Measurements from ENCODE around the gene SZT2. TPM values are rescaled to one million over a fixed set of nuclear protein-coding genes. Genes with fewer than 3 reads are reported as not detected.
"Not testable (repeated sequence)": the region's sequence is repeated elsewhere in the genome, so short reads cannot be mapped to it uniquely, and the experiment has no call there.

SZT2 gene
- total RNA-seq, 1 experiment from 2014 or later = 7.1 TPM

- in situ Hi-C loops (cut with HindIII; ENCODE audit: low pct_unique_long_range_greater_than_20kb, low sequenced_read_pairs) = not testable (repeated sequence)
These were observed 23.7 kb downstream of the SZT2 start for GRCh38 chr1:43413426-43413825.

GRCh38 chr1:43414634-43415223 lies 25.0 kb downstream of the SZT2 start:
- peak; percentile 59 for DNase-seq (ENCODE audit: low read depth, low spot score)
- in situ Hi-C loops (cut with HindIII; ENCODE audit: low pct_unique_long_range_greater_than_20kb, low sequenced_read_pairs) = no loop called here

More at GRCh38 chr1:43413426-43413825, 23.7 kb downstream of the SZT2 start:
- not testable (repeated sequence) for DNase-seq (ENCODE audit: low read depth, low spot score)

- no peak for DNase-seq (ENCODE audit: low read depth, low spot score)
- in situ Hi-C loops (cut with HindIII; ENCODE audit: low pct_unique_long_range_greater_than_20kb, low sequenced_read_pairs) = no loop called here
These were observed 26.2 kb downstream of the SZT2 start for GRCh38 chr1:43415901-43416300.

- no peak for DNase-seq (ENCODE audit: low read depth, low spot score)
- in situ Hi-C loops (cut with HindIII; ENCODE audit: low pct_unique_long_range_greater_than_20kb, low sequenced_read_pairs) = no loop called here
These were observed 29.2 kb downstream of the SZT2 start for GRCh38 chr1:43418858-43419257.

- no peak for DNase-seq (ENCODE audit: low read depth, low spot score)
- in situ Hi-C loops (cut with HindIII; ENCODE audit: low pct_unique_long_range_greater_than_20kb, low sequenced_read_pairs) = no loop called here
These were observed 30.1 kb downstream of the SZT2 start for GRCh38 chr1:43419627-43420425.

GRCh38 chr1:43420874-43421273 lies 31.2 kb downstream of the SZT2 start:
- in situ Hi-C loops (cut with HindIII; ENCODE audit: low pct_unique_long_range_greater_than_20kb, low sequenced_read_pairs) = no loop called here
- no peak for DNase-seq (ENCODE audit: low read depth, low spot score)

GRCh38 chr1:43421396-43421795 lies 31.7 kb downstream of the SZT2 start:
- no peak for DNase-seq (ENCODE audit: low read depth, low spot score)
- in situ Hi-C loops (cut with HindIII; ENCODE audit: low pct_unique_long_range_greater_than_20kb, low sequenced_read_pairs) = no loop called here

GRCh38 chr1:43421976-43422750 lies 32.5 kb downstream of the SZT2 start:
- no peak for DNase-seq (ENCODE audit: low read depth, low spot score)
- in situ Hi-C loops (cut with HindIII; ENCODE audit: low pct_unique_long_range_greater_than_20kb, low sequenced_read_pairs) = no loop called here

- in situ Hi-C loops (cut with HindIII; ENCODE audit: low pct_unique_long_range_greater_than_20kb, low sequenced_read_pairs) = no loop called here
- DNase-seq (ENCODE audit: low read depth, low spot score) = no peak
These were observed 33.4 kb downstream of the SZT2 start for GRCh38 chr1:43422995-43423671.

GRCh38 chr1:43423672-43424550 lies 34.2 kb downstream of the SZT2 start:
- DNase-seq (ENCODE audit: low read depth, low spot score) = no peak
- in situ Hi-C loops (cut with HindIII; ENCODE audit: low pct_unique_long_range_greater_than_20kb, low sequenced_read_pairs) = no loop called here

GRCh38 chr1:43425045-43425444 lies 35.3 kb downstream of the SZT2 start:
- in situ Hi-C loops (cut with HindIII; ENCODE audit: low pct_unique_long_range_greater_than_20kb, low sequenced_read_pairs) = no loop called here
- no peak for DNase-seq (ENCODE audit: low read depth, low spot score)

GRCh38 chr1:43426221-43426620 lies 36.5 kb downstream of the SZT2 start:
- in situ Hi-C loops (cut with HindIII; ENCODE audit: low pct_unique_long_range_greater_than_20kb, low sequenced_read_pairs) = no loop called here
- no peak for DNase-seq (ENCODE audit: low read depth, low spot score)

- in situ Hi-C loops (cut with HindIII; ENCODE audit: low pct_unique_long_range_greater_than_20kb, low sequenced_read_pairs) = no loop called here
- no peak for DNase-seq (ENCODE audit: low read depth, low spot score)
These were observed 37.8 kb downstream of the SZT2 start for GRCh38 chr1:43427524-43427923.

- in situ Hi-C loops (cut with HindIII; ENCODE audit: low pct_unique_long_range_greater_than_20kb, low sequenced_read_pairs) = no loop called here
- no peak for DNase-seq (ENCODE audit: low read depth, low spot score)
These were observed 38.2 kb downstream of the SZT2 start for GRCh38 chr1:43427941-43428340.

GRCh38 chr1:43430831-43431230 lies 41.1 kb downstream of the SZT2 start:
- DNase-seq (ENCODE audit: low read depth, low spot score) = no peak
- in situ Hi-C loops (cut with HindIII; ENCODE audit: low pct_unique_long_range_greater_than_20kb, low sequenced_read_pairs) = no loop called here

GRCh38 chr1:43431676-43432075 lies 42.0 kb downstream of the SZT2 start:
- no peak for DNase-seq (ENCODE audit: low read depth, low spot score)
- in situ Hi-C loops (cut with HindIII; ENCODE audit: low pct_unique_long_range_greater_than_20kb, low sequenced_read_pairs) = no loop called here

- in situ Hi-C loops (cut with HindIII; ENCODE audit: low pct_unique_long_range_greater_than_20kb, low sequenced_read_pairs) = no loop called here
- no peak for DNase-seq (ENCODE audit: low read depth, low spot score)
These were observed 42.6 kb downstream of the SZT2 start for GRCh38 chr1:43432171-43432860.
